GM18499 (cell line): ENCODE results near the gene GSG1L.

Experiments
- ATAC-seq: cut with Tn5 transposase; IDR thresholded peaks from one replicate; pipeline ENCODE4 v1.9.1; 2021; ENCODE audit warnings: moderate number of reproducible peaks; ENCODE audit not compliant: insufficient read depth, unreplicated experiment

GSG1L gene

DNA sequence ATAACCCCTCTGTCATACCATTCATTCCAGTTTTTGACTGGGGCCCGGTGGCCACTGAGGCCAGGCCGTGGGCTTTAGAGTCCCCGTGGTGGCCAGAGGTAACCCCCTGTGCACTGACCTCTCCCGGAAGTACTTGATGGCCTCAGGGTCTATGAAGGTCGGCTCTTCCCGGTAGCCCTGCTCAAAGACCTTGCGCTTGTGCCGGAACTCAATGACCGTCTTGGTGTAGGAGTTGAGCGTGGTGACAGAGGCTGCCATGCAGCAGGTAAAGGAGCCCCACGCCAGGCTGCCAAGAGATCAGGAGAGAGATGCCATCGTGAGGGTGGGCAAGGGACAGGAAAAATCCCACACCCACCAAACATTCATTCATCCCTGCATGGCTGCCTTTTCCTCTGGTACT lies 234.8 kb downstream of the GSG1L start:
- no peak for ATAC-seq

DNA sequence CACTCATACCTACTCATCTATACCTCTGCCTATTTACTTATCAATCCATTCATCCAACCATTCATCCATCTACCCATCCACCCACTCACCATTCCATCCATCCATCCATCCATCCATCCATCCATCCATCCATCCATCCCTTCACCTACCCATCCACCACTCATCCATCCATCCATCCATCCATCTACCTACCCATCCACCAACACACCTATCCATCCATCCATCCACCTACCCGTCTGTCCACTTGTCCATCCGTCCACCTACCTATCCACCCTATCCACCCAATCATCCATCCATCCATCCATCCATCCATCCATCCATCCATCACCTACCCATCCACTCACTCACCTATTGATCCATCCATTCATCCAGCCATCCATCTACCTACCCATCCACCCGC lies 235.7 kb downstream of the GSG1L start:
- no peak for ATAC-seq

DNA sequence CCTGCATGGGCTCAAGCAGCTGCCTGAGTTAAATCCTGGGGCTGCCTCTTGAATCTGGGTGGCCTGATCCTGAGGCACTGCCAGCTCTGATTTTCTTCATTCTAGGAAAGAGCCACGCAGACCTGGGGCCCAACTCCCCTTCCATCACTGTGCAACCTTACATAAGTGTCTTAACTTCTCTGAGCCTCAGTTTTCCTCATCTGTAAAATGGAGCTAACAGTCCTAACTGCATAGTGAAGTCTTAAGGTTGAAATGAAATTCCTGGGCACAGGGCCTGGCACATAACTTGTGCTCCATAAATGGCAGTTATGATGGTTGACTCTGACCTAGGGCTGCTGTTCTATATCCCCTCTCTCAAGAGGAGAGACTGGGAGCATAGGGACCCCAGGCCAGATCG lies 236.6 kb downstream of the GSG1L start:
- ATAC-seq = no peak

DNA sequence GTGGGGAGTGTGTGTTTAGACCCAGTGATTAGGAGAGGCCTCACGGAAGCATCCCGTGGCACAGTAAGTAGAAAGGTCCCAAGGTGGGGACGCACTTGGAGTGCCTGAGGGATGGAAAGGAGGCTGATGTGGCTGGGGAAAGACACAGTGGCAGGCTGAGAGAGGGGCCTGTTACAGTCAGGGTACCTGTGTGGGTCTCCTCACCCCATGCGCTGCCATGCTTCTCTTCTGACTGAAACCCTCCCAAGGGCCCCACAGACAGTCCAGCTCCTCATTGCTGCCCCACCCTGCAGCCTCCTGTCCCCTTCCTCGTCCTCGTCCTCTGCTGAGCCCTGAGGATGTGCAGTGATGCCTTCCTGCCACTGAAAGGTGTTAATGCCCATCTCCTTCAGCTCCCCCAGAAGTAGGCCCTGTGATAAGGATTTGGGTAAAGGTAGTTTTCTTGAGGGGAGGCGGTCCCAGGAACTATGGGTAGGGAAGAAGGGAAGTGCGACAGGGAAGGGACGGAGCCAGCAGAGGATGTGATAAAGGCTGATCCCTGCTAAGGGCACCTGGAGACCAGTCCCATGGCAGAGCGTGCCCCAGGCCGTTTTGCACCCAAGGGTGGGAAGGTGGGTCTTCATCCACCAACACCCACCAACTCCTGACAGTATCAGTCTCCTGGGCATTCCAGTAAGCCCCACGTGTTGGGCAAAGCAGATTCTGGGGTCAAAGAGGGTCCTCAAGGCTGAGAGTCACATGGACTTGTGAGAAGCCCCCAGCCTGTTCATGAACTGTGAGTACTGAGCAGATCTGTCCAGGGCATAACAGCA lies 237.2 kb downstream of the GSG1L start:
- no peak for ATAC-seq

DNA sequence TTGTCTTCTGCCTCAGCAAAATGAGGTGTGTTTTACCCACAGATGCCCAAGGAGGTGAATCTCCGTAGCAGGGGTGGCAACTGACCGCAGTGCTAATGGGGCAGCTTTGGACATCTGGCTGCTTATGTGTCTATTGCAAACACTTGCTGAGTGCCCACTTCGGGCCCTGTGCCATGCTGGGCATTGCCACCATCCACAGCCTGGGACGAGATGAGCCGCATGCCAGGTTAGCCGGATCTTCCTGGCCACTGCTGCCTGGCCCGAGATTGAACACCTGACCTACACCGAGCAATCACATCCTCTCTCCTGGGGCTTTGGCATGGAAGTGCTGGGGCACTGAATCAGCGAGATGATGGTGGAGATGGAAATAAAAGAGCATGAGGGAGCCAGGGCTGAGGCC lies 238.7 kb downstream of the GSG1L start:
- no peak for ATAC-seq

DNA sequence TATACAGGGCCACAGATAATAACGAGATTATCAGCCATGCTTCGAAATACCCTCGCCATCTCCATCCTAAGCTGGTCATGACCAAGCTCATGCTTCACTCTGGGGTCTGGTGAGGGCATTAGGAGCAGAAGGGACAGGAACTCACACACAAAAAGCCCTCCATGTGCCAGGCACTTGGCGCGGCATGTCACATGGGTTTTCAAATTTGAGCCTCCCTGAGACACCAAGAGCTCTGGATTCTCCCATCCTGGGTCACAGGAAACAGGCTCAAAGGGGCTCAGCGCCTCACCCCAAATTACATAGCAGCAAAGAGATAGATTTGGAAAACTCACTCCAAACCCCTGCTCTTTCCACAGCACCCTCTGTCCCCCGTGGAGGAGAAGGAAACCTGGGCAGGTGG lies 239.5 kb downstream of the GSG1L start:
- no peak for ATAC-seq

DNA sequence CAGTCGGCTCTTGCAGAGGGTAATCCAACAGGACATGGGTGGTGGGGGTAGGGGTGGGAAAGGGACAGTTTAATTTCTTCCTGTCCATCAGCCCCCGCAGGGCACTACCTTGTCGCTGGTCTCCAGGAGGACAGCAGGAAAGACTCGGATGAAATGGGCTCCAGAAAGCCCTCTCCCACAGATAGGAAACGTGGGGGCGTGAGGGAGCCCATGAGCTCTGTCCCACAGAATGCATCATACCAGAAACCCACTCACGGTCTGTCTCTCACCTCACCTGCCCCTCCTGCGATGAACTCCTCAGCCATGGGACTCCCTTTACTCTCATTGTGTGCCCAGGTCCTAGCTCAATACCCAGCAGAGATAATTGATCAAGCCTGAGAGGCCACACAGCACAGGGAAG lies 240.1 kb downstream of the GSG1L start:
- ATAC-seq = no peak

DNA sequence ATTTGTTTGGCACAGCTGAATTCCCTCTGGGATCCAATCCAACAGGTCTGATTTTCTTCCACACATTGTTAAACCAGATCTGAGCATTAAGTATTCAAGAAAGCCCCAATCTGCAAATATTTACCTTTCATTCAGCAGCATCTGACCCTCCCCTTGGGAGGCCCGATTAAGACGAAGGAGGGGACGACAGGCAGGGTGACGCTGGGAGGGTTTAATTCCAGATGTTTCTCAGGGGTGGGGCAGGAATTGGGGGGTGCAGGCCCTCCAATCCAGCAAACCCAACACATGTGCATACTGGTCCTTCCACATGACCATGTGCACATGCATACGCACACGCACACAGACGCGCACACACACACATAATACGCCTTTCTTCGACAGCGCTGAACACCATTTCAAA lies 240.5 kb downstream of the GSG1L start:
- no peak for ATAC-seq

DNA sequence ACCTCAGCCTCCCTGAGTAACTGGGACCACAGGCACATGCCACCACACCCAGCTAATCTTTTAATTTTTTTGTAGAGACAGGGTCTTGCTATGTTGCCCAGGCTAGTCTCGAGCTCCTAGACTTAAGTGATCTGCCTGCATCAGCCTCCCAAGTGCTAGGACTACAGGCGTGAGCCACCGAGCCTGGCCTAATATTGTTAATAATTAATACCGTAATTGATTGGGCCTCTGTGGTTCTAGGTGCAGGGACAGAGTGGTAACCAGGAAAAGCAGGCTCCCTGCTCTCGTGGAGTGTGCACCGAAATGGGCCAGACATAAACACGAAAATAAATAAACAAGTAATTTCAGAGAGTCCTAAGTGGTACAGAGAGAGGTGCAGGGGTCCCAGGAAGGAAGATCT lies 241.0 kb downstream of the GSG1L start:
- ATAC-seq = no peak

DNA sequence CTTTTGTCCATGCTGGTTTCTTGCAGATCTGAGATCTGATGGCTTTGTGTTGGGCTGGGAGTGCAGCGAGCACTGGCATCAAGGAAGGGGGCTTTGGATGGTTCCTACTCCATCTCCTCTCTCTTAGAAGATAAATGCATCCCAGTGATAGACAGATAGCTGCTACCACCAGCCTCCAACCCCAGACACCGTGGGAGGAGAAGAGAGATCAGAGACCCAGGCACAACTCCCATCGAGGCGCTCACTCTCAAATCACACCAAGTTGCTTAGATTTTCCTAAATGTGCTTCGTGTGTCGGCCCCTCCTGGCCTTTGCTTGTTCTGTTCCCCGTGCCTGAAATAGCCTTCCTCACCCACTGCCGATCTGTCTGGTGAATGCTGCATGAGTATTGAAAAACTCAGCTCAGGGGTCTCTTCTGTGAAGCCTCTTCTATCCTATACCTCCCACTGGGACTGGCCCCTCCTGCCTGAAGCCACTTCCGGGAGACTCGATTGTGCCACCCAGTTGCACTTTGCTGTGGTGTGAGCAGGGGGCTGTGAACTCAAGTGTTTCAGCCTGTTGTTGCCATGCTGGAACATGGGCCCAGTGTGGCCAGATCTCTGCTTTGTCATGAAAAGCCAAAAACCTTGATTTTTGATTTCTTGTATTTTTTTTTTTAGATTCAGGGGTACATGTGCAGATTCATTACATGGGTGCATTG lies 242.7 kb downstream of the GSG1L start:
- no peak for ATAC-seq

DNA sequence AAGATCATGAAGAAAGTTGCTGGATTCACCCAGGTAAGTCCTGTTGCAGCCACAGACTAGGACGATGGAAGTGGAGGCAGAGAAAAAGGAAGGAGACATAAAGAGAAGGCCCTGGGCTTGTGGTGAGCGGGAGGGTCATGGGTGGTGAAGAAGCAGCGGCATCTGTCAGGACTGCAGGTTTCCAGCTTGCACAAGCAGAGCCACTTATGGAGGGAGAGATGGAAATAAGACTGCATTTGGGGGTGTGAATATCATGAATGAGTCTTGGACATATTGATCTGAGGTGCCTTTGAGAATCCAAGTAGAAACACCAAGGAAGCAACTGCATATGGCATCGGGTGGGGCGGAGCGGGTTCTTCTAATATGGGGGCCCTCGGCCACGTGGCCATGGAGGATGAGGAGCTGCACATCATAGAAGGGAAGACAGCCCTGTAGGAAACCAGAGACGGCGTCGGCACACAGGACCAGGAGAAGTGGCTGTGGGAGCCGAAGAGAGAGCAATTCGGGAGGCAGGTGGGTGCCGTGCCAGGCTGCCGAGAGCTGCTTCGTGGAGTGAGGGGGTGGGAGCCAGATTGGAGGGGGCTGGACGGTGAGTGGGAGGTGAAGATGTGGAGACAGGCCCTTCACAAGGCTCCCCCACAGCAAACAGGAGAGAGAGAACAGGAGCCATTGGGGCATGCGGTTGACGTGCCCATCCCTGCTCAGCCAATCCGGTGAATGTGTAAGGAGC lies 243.5 kb downstream of the GSG1L start:
- no peak for ATAC-seq

DNA sequence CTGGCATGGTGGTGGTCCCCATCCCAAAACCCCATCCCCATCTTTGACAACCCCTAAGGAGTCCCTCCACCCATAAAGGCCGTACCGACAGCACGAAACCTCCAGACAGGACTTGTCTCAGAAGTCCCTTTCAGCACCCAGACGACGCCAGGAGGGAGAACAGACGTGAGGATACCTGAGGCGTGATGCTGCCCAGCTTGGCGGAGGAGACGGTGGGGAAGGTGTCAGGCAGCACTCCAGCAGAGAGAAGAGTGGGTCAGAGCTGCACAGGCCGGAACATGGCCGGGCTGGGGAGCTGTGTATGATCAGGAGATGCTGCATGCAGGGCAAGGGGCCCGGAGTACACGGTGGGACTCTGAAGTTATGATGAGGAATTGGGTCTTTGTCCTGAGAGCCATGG lies 244.2 kb downstream of the GSG1L start:
- ATAC-seq = no peak

DNA sequence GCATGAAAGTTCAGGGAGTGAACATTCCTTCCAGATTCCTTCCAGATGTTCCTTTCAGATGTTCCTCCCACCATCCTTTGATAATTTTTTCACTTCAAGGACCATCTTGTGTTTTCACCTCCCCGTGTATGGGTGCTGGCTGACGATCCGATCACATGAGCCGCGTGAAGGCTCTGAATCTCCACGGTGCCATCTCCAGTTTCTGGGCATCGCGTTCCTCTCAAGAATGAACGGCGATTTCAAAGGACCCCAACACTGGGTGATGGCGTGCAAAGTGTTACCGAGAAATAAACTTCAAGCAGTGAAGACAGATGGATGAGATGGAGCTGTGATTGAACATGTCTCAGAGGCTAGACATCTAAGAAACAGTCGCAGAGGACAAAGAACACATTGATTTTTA lies 245.3 kb downstream of the GSG1L start:
- ATAC-seq = no peak

DNA sequence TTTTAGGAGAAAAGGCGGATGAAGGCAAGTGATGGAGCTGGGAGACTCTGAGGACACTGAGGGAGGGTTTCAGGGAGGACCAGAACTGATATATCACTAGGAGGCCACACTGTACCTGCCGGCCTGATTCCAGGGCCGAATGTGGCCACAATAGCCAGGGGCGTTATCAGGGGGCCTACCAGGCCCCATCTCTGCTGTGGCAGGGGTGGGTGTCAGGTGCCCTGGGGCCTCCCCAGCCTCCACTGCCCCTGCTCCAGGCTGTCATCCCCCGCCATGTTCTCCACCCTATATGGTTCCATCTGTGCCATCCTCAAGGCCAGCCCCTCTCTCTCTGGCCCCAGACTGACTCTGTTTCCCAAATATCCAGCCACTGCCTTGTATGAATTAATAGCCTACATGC lies 246.5 kb downstream of the GSG1L start:
- ATAC-seq = no peak

DNA sequence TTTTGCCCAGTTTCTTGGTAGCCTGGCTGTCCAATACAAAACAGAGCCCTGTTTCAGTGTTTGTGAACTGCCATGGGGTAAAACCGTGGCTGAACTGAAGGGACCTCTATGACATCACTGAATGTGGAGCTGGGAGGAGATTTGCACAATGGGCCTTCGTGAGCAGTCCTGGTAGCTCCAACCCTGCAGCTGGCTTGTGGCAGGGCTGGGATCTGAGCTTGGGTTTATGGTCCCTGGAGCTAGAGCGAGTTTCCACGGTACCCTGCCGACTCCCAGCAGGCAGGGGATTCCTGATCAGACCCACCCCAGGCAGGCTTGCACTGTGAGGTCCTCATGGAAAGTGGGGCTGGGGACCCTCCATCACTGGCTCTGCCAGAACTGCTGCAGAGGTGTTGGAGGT lies 247.0 kb downstream of the GSG1L start:
- no peak for ATAC-seq

DNA sequence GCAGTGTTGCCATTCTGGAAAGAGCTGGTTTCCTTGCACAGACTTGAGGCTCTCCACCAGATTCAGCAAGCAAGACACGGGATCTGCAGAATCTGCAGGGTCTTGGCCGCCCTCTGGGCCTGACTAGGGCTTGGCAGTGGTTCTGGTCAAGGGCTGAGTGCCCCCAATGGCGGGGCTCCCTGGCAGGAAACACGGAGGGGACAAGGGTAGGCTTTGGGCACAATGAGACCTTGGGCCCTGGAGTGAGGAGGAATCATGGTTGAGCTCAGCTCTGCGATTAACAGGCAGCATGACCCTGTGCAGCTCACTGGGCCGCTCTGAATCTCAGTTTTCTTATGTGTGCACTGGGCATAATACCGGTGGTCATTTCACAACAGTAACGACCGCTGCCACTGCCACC lies 249.9 kb downstream of the GSG1L start:
- ATAC-seq = no peak

DNA sequence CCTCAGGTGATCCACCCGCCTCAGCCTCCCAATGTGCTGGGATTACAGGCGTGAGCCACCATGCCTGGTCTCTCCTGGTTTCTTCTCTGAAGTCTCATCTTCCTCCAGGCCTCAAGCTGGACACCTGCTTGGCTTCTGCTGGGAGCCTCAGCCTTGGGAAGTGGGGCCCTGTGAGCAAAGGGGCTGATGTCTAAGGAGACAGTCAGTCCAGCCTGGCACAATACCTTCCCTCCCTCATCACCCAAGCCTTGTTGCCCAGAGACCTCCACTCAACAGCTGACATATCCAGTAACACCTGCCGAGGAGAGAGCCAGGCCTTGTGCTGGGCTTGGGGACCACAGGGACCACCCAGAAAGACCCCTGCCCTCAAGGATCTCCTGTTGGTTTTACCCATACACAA lies 251.6 kb downstream of the GSG1L start:
- ATAC-seq = no peak

DNA sequence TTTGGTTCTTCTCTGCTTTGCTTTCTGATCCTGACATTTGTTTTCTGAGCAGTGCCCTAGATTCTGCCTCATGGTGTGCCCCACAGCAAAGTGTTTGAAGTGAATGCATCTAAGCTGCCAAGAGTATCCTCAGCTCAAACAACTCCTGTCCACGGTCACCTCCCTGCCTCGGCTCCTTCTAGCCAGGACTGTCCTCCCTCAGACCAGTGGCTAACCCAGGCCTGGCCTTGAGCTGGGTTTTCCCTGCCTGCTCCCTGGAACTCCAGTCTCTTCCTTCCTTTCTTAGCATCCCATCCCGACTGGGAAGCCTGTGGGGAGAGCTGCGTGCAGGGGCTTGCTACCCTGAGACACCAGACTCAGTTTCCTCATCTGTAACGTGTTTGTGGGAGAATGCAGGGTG lies 256.5 kb downstream of the GSG1L start:
- ATAC-seq = no peak

DNA sequence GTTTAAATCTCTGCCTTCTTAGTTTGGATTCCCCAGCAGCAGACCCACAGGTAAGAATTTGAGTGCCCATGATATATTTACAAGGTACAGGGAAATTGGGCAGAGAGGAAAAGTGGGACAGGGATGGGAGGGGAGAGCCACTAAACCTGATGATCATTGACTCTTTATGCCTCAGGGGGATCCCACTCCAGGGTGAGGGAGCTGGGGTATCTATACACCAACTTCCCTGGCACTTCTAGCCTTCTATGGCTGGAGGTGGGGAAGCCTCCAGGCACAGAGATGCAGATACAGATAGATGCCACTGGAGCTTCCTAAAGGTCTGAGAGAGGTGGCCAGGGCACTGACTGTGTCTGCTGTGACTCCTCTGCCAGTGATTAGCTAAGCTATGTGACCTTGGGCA lies 257.1 kb downstream of the GSG1L start:
- no peak for ATAC-seq

DNA sequence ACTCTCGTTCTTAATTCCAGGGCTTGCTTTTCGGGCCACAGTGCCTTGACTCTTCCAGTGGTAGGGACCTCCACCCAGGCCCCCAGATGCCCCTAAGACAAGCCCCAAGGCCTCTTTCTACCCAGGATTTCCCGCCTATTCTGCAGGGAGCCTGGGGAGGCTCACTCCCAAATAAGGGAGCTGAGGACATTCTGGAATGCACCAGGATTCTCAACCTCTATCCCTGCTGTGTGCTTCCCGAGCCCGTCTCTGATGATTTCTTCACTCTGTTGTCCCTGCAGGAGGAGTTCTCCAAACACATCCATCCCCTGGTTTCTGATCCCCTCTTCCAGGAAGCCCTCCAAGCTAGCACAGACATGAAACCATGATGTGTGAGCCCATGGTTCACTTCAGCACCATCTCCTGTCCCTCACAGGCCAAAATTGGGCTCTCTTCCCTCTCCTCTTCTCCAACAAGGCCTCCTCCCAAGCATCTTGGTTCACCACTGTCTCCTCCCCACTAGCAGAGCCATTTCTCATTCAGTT lies 257.6 kb downstream of the GSG1L start:
- no peak for ATAC-seq
